SK-N-SH treated with all-trans-retinoic acid at 6 μM for 48 hours (cell line): ENCODE results near the gene FAAP100.

ENCODE experiments used
- ISL1 ChIP-seq: fragments of 250-450 bp; sonication (Bioruptor Pico); IDR thresholded peaks from 2 replicates; pipeline ENCODE4 v2.1.2; 2022; ENCODE audit warnings: mild to moderate bottlenecking, moderate library complexity
- PPARA ChIP-seq: fragments of 250-450 bp; sonication (Bioruptor Pico); IDR thresholded peaks from 2 replicates; pipeline ENCODE4 v1.5.0; 2020; ENCODE audit warnings: mild to moderate bottlenecking, borderline replicate concordance
- ZNF8 ChIP-seq: fragments of 450-650 bp; formaldehyde crosslinking; IDR thresholded peaks from 2 replicates; pipeline ENCODE4 v1.5.0; 2020; ENCODE audit warnings: mild to moderate bottlenecking, moderate library complexity
- TF ChIP-seq, protein P1 (sequence below): fragments of 250-450 bp; sonication (Bioruptor Pico); IDR thresholded peaks from 2 replicates; pipeline ENCODE4 v1.5.1; 2021; ENCODE audit warnings: mild to moderate bottlenecking, moderate library complexity

DNA sequence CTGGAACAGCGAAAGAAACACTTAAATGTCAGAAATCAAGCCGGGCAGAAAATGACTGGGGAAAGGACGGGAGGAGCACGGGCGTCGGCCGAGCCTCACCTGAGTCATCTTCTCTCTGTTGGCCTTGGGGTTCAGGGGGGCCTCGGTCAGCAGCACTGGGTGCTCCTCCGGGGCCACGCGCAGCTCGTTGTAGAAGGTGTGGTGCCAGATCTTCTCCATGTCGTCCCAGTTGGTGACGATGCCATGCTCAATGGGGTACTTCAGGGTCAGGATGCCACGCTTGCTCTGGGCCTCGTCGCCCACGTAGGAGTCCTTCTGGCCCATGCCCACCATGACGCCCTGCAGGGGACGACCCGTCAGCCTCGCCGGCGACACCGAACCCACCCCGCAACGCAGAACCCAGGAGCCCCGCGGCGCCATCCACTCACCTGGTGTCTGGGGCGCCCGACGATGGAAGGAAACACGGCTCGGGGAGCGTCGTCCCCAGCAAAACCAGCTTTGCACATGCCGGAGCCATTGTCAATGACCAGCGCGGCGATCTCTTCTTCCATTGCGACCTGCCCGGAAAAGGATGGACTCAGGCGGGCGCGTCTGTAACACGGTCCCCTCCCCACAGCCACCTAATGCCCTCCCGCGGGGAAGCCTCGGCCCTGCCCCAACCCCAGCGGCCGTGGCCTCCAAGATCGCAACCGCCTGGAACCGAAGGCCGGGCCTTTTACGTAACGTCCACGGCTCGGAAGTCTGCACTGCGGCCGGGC lies 40.2 kb downstream of the FAAP100 start:
- TF ChIP-seq PPARA (CRISPR knock-in tag) (no peak), ZNF8 (CRISPR knock-in tag) (no peak), ISL1 (CRISPR knock-in tag) (no peak)
- TF ChIP-seq, protein P1, sequence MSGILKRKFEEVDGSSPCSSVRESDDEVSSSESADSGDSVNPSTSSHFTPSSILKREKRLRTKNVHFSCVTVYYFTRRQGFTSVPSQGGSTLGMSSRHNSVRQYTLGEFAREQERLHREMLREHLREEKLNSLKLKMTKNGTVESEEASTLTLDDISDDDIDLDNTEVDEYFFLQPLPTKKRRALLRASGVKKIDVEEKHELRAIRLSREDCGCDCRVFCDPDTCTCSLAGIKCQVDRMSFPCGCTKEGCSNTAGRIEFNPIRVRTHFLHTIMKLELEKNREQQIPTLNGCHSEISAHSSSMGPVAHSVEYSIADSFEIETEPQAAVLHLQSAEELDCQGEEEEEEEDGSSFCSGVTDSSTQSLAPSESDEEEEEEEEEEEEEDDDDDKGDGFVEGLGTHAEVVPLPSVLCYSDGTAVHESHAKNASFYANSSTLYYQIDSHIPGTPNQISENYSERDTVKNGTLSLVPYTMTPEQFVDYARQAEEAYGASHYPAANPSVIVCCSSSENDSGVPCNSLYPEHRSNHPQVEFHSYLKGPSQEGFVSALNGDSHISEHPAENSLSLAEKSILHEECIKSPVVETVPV = no peak
